SK-N-SH (cell line): ENCODE data around the gene DMD. TPM values are rescaled to one million over a fixed set of nuclear protein-coding genes. Genes with fewer than 3 reads are reported as not detected.

Source experiments
- CTCF ChIA-PET: fragments of 300-600, 350-600 bp; formaldehyde crosslinking; extraction: SDS; loops from one replicate; lab custom pipeline; 2021; lab: Yijun Ruan, JAX
- POLR2A ChIA-PET: fragments of 350-600 bp; sonication (Branson Sonifier 250); formaldehyde crosslinking; extraction: SDS; loops from one replicate; lab custom pipeline; 2020; ENCODE audit warnings: antibody characterized with exemption, inconsistent platforms; lab: Yijun Ruan, JAX
- DNase-seq: peaks from one replicate; pipeline ENCODE4 v3.0.0; 2012
- H2AFZ ChIP-seq: fragments of 200-600 bp; sonication (generic); 2 replicates; pipeline ENCODE4 v1.8.1; 2016; ENCODE audit warnings: antibody characterized with exemption, mild to moderate bottlenecking, low read depth
- H3F3A ChIP-seq: fragments of 200-600 bp; sonication (generic); replicated peaks from 2 replicates; pipeline ENCODE3; 2016; ENCODE audit warnings: antibody characterized with exemption, mild to moderate bottlenecking; ENCODE audit not compliant: insufficient read depth
- H3K27ac ChIP-seq, 2 experiments: fragments of 200-500 bp in 1 of 2; fragments of 200-600 bp in 1 of 2; sonication (Bioruptor generic) in 1 of 2; sonication (generic), shearing (Covaris generic) in 1 of 2; 2 replicates each; pipeline versions ENCODE4 v1.5.1 to v1.6.1; 2014 to 2016; ENCODE audit warnings: low read depth in 2 of 2, inconsistent platforms in 1 of 2, low read length in 1 of 2, mild to moderate bottlenecking in 1 of 2, mixed read lengths in 1 of 2
- H3K27me3 ChIP-seq: fragments of 200-600 bp; sonication (generic), shearing (Covaris generic); 2 replicates; pipeline ENCODE4 v1.6.1; 2016; ENCODE audit warnings: mixed run types; ENCODE audit not compliant: insufficient read depth
- H3K36me3 ChIP-seq, 2 experiments: fragments of 200-500 bp in 1 of 2; fragments of 200-600 bp in 1 of 2; sonication (Bioruptor generic) in 1 of 2; sonication (generic) in 1 of 2; replicated peaks in 1 of 2; 2 replicates each; pipeline versions ENCODE3 to v1.5.1; 2014 to 2016; ENCODE audit warnings: low read length in 1 of 2, mild to moderate bottlenecking in 1 of 2; ENCODE audit not compliant: insufficient read depth in 2 of 2, control insufficient read depth in 1 of 2
- H3K4me1 ChIP-seq, 2 experiments: fragments of 200-500 bp in 1 of 2; fragments of 200-600 bp in 1 of 2; sonication (Bioruptor generic) in 1 of 2; sonication (generic), shearing (Covaris generic) in 1 of 2; 2 replicates each; pipeline versions ENCODE4 v1.5.1 to v1.6.1; 2014 to 2016; ENCODE audit warnings: low read depth in 1 of 2, low read length in 1 of 2, mixed run types in 1 of 2; ENCODE audit not compliant: insufficient read depth in 2 of 2, control insufficient read depth in 1 of 2
- H3K4me2 ChIP-seq: fragments of 200-600 bp; sonication (generic), shearing (Covaris generic); 2 replicates; pipeline ENCODE4 v1.6.1; 2017; ENCODE audit warnings: mixed run types
- H3K4me3 ChIP-seq, 2 experiments: fragments of 200-500 bp in 1 of 2; fragments of 200-600 bp in 1 of 2; sonication (Bioruptor generic) in 1 of 2; sonication (generic), shearing (Covaris generic) in 1 of 2; 2 replicates each; pipeline versions ENCODE4 v1.5.1 to v1.8.1; 2014 to 2016; ENCODE audit warnings: low read depth in 2 of 2, inconsistent platforms in 1 of 2, low read length in 1 of 2, mild to moderate bottlenecking in 1 of 2, mixed read lengths in 1 of 2, moderate library complexity in 1 of 2
- H3K79me2 ChIP-seq: fragments of 200-600 bp; sonication (generic); 2 replicates; pipeline ENCODE4 v1.8.1; 2017; ENCODE audit warnings: mild to moderate bottlenecking; ENCODE audit not compliant: insufficient read depth
- H3K9ac ChIP-seq: fragments of 200-600 bp; sonication (generic); 2 replicates; pipeline ENCODE4 v1.6.1; 2017; ENCODE audit warnings: mixed run types
- H3K9me2 ChIP-seq: fragments of 200-600 bp; sonication (generic); 2 replicates; pipeline ENCODE4 v1.6.1; 2017; ENCODE audit warnings: mixed run types
- H3K9me3 ChIP-seq: fragments of 200-600 bp; sonication (generic); 2 replicates; pipeline ENCODE4 v1.6.1; 2017; ENCODE audit warnings: mixed run types, mild to moderate bottlenecking, moderate library complexity
- H4K20me1 ChIP-seq: fragments of 200-600 bp; sonication (generic); 2 replicates; pipeline ENCODE4 v1.6.1; 2017; ENCODE audit warnings: mild to moderate bottlenecking, mixed run types; ENCODE audit not compliant: insufficient read depth
- CHD2 ChIP-seq: fragments of 150-350 bp; IDR thresholded peaks from 2 replicates; pipeline ENCODE4 v1.6.1; 2018; ENCODE audit warnings: low read length; ENCODE audit not compliant: partially characterized antibody
- ELF1 ChIP-seq: IDR thresholded peaks from 2 replicates; pipeline ENCODE4 v1.4.0; 2012
- FOSL2 ChIP-seq: IDR thresholded peaks from 2 replicates; pipeline ENCODE4 v1.4.0; 2012; ENCODE audit warnings: low read depth, mild to moderate bottlenecking, moderate library complexity, borderline replicate concordance
- FOXM1 ChIP-seq: IDR thresholded peaks from 2 replicates; pipeline ENCODE4 v1.4.0; 2012; ENCODE audit warnings: low read depth, mild to moderate bottlenecking
- GABPA ChIP-seq: IDR thresholded peaks from 2 replicates; pipeline ENCODE4 v1.4.0; 2012; ENCODE audit warnings: low read depth, mild to moderate bottlenecking
- JUND ChIP-seq: IDR thresholded peaks from 2 replicates; pipeline ENCODE4 v1.4.0; 2012
- NFIC ChIP-seq: IDR thresholded peaks from 2 replicates; pipeline ENCODE4 v1.4.0; 2012; ENCODE audit warnings: borderline replicate concordance
- RAD21 ChIP-seq: IDR thresholded peaks from 2 replicates; pipeline ENCODE4 v1.6.1; 2012; ENCODE audit warnings: mild to moderate bottlenecking, low read length
- RFX5 ChIP-seq: IDR thresholded peaks from 2 replicates; pipeline ENCODE4 v1.6.1; 2012; ENCODE audit warnings: mild to moderate bottlenecking, improper control_type of control experiment, low read length
- RXRA ChIP-seq: IDR thresholded peaks from 2 replicates; pipeline ENCODE4 v1.4.0; 2012; ENCODE audit warnings: low read depth, mild to moderate bottlenecking, borderline replicate concordance
- SIN3A ChIP-seq: IDR thresholded peaks from 2 replicates; pipeline ENCODE4 v1.6.1; 2012; ENCODE audit warnings: low read depth, mild to moderate bottlenecking, low read length, moderate library complexity, borderline replicate concordance
- SMC3 ChIP-seq: IDR thresholded peaks from 2 replicates; pipeline ENCODE4 v1.6.1; 2012; ENCODE audit warnings: low read depth, low read length, improper control_type of control experiment
- TCF12 ChIP-seq: IDR thresholded peaks from 2 replicates; pipeline ENCODE4 v1.4.0; 2012
- TEAD4 ChIP-seq: IDR thresholded peaks from 2 replicates; pipeline ENCODE4 v1.4.0; 2012; ENCODE audit warnings: mild to moderate bottlenecking, borderline replicate concordance; ENCODE audit not compliant: insufficient read depth
- YY1 ChIP-seq: IDR thresholded peaks from 2 replicates; pipeline ENCODE4 v1.4.0; 2012; ENCODE audit warnings: low read depth, mild to moderate bottlenecking
- WGBS: methylation state at CpG from one replicate; pipeline ENCODE4 v1.1.6; 2017; ENCODE audit warnings: low lambda C conversion rate; 5-methylcytosine and 5-hydroxymethylcytosine counted together
- polyA plus RNA-seq, 3 experiments: library from polyadenylated mRNA; depleted of rRNA; stranded (reverse); fragments of >200 nt; gene quantifications; 2 replicates each; pipeline ENCODE4 v1.2.3, GENCODE V29; 2012
- TF ChIP-seq, protein P1 (sequence below): IDR thresholded peaks from 2 replicates; pipeline ENCODE4 v1.4.0; 2012; ENCODE audit warnings: low read depth, borderline replicate concordance
- TF ChIP-seq, protein P2 (sequence below): IDR thresholded peaks from 2 replicates; pipeline ENCODE4 v1.4.0; 2012; ENCODE audit warnings: low read depth
- TF ChIP-seq, protein P3 (sequence below): IDR thresholded peaks from 2 replicates; pipeline ENCODE4 v1.6.1; 2012; ENCODE audit warnings: mild to moderate bottlenecking, low read depth, low read length, moderate library complexity
- TF ChIP-seq, protein P4 (sequence below): fragments of 150-350 bp; IDR thresholded peaks from 2 replicates; pipeline ENCODE4 v1.6.1; 2017; ENCODE audit warnings: antibody characterized with exemption, low read length, low read depth, borderline replicate concordance
- TF ChIP-seq, protein P5 (sequence below): IDR thresholded peaks from 2 replicates; pipeline ENCODE4; 2012

Gene DMD
- polyA plus RNA-seq, 1 of the 3 experiments (the other 2 are of a cell fraction) = 3.9 TPM

DNA sequence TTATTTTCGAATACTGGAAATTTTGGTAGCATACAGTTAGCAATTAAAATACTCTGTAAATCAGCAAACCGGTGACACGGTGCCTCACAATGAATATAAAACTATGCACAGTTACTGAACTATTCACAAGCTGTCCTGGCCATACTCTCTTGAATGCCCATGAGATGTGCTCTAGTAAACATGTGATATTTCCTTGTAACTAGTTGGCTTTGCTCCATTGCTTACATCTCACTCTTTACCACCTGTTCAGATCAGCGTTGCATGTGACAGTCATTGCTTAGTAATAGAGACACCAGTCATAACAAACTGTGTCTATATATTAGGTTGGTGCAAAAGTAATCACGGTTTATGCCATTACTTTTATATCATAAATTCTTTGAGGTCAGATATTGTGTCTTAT, 1241.6 kb downstream of the DMD start:
- Histone ChIP-seq H3K36me3 (no peaks in the 10 kb centered on the region), H3K9me3 (no peaks in the 10 kb centered on the region), H3F3A (no peaks in the 10 kb centered on the region), H3K27ac (no peak overlapping the region), H3K9me2 (no peaks in the 10 kb centered on the region), H2AFZ (no peak overlapping the region), H3K4me3 (no peak overlapping the region), H3K4me2 (no peak overlapping the region), H4K20me1 (no peaks in the 10 kb centered on the region), H3K27me3 (no peaks in the 10 kb centered on the region), H3K4me1 (no peaks in the 10 kb centered on the region), H3K9ac (no peak overlapping the region), H3K79me2 (no peaks in the 10 kb centered on the region)
- TF ChIP-seq ELF1 (no peak), RXRA (no peak), JUND (no peak), SMC3 (no peak), FOSL2 (no peak), RAD21 (no peak), TEAD4 (no peak), FOXM1 (no peak), SIN3A (no peak), NFIC (no peak), CHD2 (no peak), TCF12 (no peak), GABPA (no peak), YY1 (no peak), RFX5 (no peak)
- TF ChIP-seq, protein P1, sequence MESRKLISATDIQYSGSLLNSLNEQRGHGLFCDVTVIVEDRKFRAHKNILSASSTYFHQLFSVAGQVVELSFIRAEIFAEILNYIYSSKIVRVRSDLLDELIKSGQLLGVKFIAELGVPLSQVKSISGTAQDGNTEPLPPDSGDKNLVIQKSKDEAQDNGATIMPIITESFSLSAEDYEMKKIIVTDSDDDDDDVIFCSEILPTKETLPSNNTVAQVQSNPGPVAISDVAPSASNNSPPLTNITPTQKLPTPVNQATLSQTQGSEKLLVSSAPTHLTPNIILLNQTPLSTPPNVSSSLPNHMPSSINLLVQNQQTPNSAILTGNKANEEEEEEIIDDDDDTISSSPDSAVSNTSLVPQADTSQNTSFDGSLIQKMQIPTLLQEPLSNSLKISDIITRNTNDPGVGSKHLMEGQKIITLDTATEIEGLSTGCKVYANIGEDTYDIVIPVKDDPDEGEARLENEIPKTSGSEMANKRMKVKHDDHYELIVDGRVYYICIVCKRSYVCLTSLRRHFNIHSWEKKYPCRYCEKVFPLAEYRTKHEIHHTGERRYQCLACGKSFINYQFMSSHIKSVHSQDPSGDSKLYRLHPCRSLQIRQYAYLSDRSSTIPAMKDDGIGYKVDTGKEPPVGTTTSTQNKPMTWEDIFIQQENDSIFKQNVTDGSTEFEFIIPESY = no peak
- TF ChIP-seq, protein P2, sequence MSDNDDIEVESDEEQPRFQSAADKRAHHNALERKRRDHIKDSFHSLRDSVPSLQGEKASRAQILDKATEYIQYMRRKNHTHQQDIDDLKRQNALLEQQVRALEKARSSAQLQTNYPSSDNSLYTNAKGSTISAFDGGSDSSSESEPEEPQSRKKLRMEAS = no peak
- TF ChIP-seq, protein P3, sequence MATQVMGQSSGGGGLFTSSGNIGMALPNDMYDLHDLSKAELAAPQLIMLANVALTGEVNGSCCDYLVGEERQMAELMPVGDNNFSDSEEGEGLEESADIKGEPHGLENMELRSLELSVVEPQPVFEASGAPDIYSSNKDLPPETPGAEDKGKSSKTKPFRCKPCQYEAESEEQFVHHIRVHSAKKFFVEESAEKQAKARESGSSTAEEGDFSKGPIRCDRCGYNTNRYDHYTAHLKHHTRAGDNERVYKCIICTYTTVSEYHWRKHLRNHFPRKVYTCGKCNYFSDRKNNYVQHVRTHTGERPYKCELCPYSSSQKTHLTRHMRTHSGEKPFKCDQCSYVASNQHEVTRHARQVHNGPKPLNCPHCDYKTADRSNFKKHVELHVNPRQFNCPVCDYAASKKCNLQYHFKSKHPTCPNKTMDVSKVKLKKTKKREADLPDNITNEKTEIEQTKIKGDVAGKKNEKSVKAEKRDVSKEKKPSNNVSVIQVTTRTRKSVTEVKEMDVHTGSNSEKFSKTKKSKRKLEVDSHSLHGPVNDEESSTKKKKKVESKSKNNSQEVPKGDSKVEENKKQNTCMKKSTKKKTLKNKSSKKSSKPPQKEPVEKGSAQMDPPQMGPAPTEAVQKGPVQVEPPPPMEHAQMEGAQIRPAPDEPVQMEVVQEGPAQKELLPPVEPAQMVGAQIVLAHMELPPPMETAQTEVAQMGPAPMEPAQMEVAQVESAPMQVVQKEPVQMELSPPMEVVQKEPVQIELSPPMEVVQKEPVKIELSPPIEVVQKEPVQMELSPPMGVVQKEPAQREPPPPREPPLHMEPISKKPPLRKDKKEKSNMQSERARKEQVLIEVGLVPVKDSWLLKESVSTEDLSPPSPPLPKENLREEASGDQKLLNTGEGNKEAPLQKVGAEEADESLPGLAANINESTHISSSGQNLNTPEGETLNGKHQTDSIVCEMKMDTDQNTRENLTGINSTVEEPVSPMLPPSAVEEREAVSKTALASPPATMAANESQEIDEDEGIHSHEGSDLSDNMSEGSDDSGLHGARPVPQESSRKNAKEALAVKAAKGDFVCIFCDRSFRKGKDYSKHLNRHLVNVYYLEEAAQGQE = no peak
- TF ChIP-seq, protein P4, sequence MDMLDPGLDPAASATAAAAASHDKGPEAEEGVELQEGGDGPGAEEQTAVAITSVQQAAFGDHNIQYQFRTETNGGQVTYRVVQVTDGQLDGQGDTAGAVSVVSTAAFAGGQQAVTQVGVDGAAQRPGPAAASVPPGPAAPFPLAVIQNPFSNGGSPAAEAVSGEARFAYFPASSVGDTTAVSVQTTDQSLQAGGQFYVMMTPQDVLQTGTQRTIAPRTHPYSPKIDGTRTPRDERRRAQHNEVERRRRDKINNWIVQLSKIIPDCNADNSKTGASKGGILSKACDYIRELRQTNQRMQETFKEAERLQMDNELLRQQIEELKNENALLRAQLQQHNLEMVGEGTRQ = no peak
- TF ChIP-seq, protein P5, sequence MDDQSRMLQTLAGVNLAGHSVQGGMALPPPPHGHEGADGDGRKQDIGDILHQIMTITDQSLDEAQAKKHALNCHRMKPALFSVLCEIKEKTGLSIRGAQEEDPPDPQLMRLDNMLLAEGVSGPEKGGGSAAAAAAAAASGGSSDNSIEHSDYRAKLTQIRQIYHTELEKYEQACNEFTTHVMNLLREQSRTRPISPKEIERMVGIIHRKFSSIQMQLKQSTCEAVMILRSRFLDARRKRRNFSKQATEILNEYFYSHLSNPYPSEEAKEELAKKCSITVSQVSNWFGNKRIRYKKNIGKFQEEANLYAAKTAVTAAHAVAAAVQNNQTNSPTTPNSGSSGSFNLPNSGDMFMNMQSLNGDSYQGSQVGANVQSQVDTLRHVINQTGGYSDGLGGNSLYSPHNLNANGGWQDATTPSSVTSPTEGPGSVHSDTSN = no peak
- ChIA-PET POLR2A (no interaction called here), CTCF (no interaction called here)
- WGBS = 22% methylated on average over 5 of the region's 5 CpGs
- DNase-seq = no peak
